Tibial nerve (tissue), 4 donors: ENCODE data around the gene CFAP221.

ENCODE experiments used
- EP300 ChIP-seq, 2 donors: sonication (generic); formaldehyde crosslinking; IDR thresholded peaks; one replicate each; pipeline ENCODE4 v1.6.1; 2017; ENCODE audit warnings: antibody characterized with exemption in 2 of 2, mild to moderate bottlenecking in 1 of 2
- POLR2A ChIP-seq, 2 donors: fragments of 450-650 bp; IDR thresholded peaks; one replicate each; pipeline ENCODE4 v1.6.1; 2017; ENCODE audit warnings: antibody characterized with exemption in 2 of 2, mild to moderate bottlenecking in 2 of 2, moderate library complexity in 2 of 2
- TF ChIP-seq, protein P1 (sequence below), 5 experiments: fragments of 200-600 bp in 3 of 5; fragments of 450-650 bp in 2 of 5; sonication (generic) in 3 of 5; IDR thresholded peaks; one replicate each; pipeline ENCODE4 v1.5.1; 2016 to 2019; ENCODE audit warnings: antibody characterized with exemption in 5 of 5, mild to moderate bottlenecking in 3 of 5, moderate library complexity in 2 of 5

DNA sequence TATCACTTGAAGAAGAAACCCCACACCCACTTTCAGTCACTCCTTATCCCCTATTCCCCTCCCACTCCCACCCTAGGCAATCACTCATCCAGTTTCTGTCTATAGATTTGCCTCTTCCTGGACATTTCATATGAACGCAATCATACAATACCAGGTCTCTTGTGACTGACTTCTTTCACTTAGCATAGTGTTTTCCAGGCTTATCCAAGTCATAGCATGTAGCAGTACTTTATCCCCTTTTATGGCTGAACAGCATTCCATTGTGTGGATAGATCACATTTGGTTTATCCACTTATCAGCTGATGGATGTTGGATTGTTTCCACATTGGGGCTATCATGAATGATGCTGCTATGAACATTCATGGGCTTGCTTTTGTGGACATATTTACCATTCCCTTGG is 6.6 kb downstream of the CFAP221 start:
- TF ChIP-seq, protein P1, sequence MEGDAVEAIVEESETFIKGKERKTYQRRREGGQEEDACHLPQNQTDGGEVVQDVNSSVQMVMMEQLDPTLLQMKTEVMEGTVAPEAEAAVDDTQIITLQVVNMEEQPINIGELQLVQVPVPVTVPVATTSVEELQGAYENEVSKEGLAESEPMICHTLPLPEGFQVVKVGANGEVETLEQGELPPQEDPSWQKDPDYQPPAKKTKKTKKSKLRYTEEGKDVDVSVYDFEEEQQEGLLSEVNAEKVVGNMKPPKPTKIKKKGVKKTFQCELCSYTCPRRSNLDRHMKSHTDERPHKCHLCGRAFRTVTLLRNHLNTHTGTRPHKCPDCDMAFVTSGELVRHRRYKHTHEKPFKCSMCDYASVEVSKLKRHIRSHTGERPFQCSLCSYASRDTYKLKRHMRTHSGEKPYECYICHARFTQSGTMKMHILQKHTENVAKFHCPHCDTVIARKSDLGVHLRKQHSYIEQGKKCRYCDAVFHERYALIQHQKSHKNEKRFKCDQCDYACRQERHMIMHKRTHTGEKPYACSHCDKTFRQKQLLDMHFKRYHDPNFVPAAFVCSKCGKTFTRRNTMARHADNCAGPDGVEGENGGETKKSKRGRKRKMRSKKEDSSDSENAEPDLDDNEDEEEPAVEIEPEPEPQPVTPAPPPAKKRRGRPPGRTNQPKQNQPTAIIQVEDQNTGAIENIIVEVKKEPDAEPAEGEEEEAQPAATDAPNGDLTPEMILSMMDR (IDR thresholded peaks at IDR 0.05) = no peak
- TF ChIP-seq POLR2A (IDR thresholded peaks at IDR 0.05) = no peak
- TF ChIP-seq EP300 (IDR thresholded peaks at IDR 0.05) = no peak
